Endothelial cell of umbilical vein (primary cell): ENCODE results near the gene BPIFA2. TPM values are rescaled to one million over a fixed set of nuclear protein-coding genes. Genes with fewer than 3 reads are reported as not detected.

Experiments
- BruUV-seq: library from RNA; stranded (reverse); fragments of 400-500 nt; replicated peaks from 2 replicates; lab custom pipeline; 2021; lab: Mats Ljungman, UMichigan
- CTCF ChIA-PET: fragments of 300-600, 350-600 bp; sonication (Branson Sonifier 250); formaldehyde crosslinking; loops from one replicate; lab custom pipeline; 2021; ENCODE audit warnings: antibody characterized with exemption, inconsistent platforms; lab: Charles Lee
- POLR2A ChIA-PET: fragments of 300-600, 350-600 bp; sonication (Branson Sonifier 250); formaldehyde crosslinking; loops from one replicate; lab custom pipeline; 2021; ENCODE audit warnings: antibody characterized with exemption, inconsistent platforms; lab: Charles Lee
- DNase-seq: peaks from one replicate; pipeline ENCODE4 v3.0.0-alpha.2; 2011; ENCODE audit warnings: low read depth, low spot score
- FAIRE-seq: peaks from 2 replicates; lab custom pipeline; 2011; peaks lifted over from hg19 to GRCh38; lab: Jason Lieb, UNC
- H2AFZ ChIP-seq: 2 replicates; pipeline ENCODE4 v1.6.0; 2012; ENCODE audit warnings: low read depth, low read length, control low read depth, inconsistent platforms
- H3K27ac ChIP-seq: 2 replicates; pipeline ENCODE4 v1.5.1; 2011; ENCODE audit warnings: low read depth, mild to moderate bottlenecking, control low read depth, low read length, moderate library complexity; ENCODE audit not compliant: insufficient read depth
- H3K27me3 ChIP-seq, 2 experiments: 2 replicates each; pipeline versions ENCODE4 v1.6.0 to v1.6.1; 2011; ENCODE audit warnings: low read length in 2 of 2, mixed read lengths in 1 of 2; ENCODE audit not compliant: control insufficient read depth in 2 of 2, insufficient read depth in 2 of 2
- H3K36me3 ChIP-seq, 2 experiments: 2 replicates in 1 of 2; 3 replicates in 1 of 2; pipeline ENCODE4 v1.5.1; 2011; ENCODE audit warnings: low read length in 2 of 2, mild to moderate bottlenecking in 1 of 2, moderate library complexity in 1 of 2; ENCODE audit not compliant: control insufficient read depth in 2 of 2, insufficient read depth in 2 of 2; ENCODE audit errors: extremely low read depth in 1 of 2
- H3K4me1 ChIP-seq: 3 replicates; pipeline ENCODE4 v1.5.1; 2011; ENCODE audit warnings: mild to moderate bottlenecking, low read length; ENCODE audit not compliant: control insufficient read depth, insufficient read depth; ENCODE audit errors: extremely low read depth
- H3K4me2 ChIP-seq: 2 replicates; pipeline ENCODE4 v1.6.1; 2011; ENCODE audit warnings: low read length, control low read depth, mixed read lengths; ENCODE audit not compliant: insufficient read depth
- H3K4me3 ChIP-seq, 3 experiments: fragments of 200-600 bp in 1 of 3; sonication (generic), shearing (Covaris generic) in 1 of 3; replicated peaks in 1 of 3; 2 replicates each; pipeline ENCODE4 v1.5.1; 2011 to 2016; ENCODE audit warnings: control low read depth in 3 of 3, low read length in 3 of 3, mild to moderate bottlenecking in 2 of 3, inconsistent platforms in 1 of 3, low read depth in 1 of 3, moderate library complexity in 1 of 3; ENCODE audit not compliant: insufficient read depth in 1 of 3
- H3K79me2 ChIP-seq: 2 replicates; pipeline ENCODE4 v1.6.0; 2012; ENCODE audit warnings: low read length, inconsistent platforms; ENCODE audit not compliant: control insufficient read depth, insufficient read depth
- H3K9ac ChIP-seq: replicated peaks from 2 replicates; pipeline ENCODE3; 2011; ENCODE audit warnings: low read length, control low read depth; ENCODE audit not compliant: insufficient read depth; ENCODE audit errors: extremely low read depth
- H3K9me1 ChIP-seq: replicated peaks from 3 replicates; pipeline ENCODE4 v1.6.0; 2011; ENCODE audit warnings: mild to moderate bottlenecking, low read length; ENCODE audit not compliant: control insufficient read depth, insufficient read depth; ENCODE audit errors: extremely low read depth
- H3K9me3 ChIP-seq: replicated peaks from 2 replicates; pipeline ENCODE4 v1.5.1; 2012; ENCODE audit warnings: low read length, inconsistent platforms; ENCODE audit not compliant: control insufficient read depth, insufficient read depth
- H4K20me1 ChIP-seq: replicated peaks from 2 replicates; pipeline ENCODE3; 2011; ENCODE audit warnings: mild to moderate bottlenecking, low read length; ENCODE audit not compliant: control insufficient read depth, insufficient read depth; ENCODE audit errors: extremely low read depth
- EZH2 ChIP-seq: IDR thresholded peaks from 2 replicates; pipeline ENCODE4 v1.6.1; 2012; ENCODE audit warnings: borderline replicate concordance, low read depth, mild to moderate bottlenecking, moderate library complexity, low read length, inconsistent platforms; ENCODE audit not compliant: severe bottlenecking
- FOS ChIP-seq: IDR thresholded peaks from 2 replicates; pipeline ENCODE4 v1.6.1; 2011; ENCODE audit warnings: mild to moderate bottlenecking, low read length, moderate library complexity, borderline replicate concordance; ENCODE audit not compliant: insufficient read depth
- GATA2 ChIP-seq: IDR thresholded peaks from 2 replicates; pipeline ENCODE4 v1.7.0; 2011; ENCODE audit warnings: low read depth, mild to moderate bottlenecking, moderate library complexity, mixed read lengths, low read length; ENCODE audit not compliant: insufficient read length, insufficient read depth
- JUN ChIP-seq: IDR thresholded peaks from 2 replicates; pipeline ENCODE4 v1.6.1; 2011; ENCODE audit warnings: borderline replicate concordance, low read depth; ENCODE audit not compliant: insufficient read length, insufficient read depth
- POLR2A ChIP-seq: IDR thresholded peaks from 2 replicates; pipeline ENCODE4 v1.6.1; 2012; ENCODE audit warnings: low read depth, mild to moderate bottlenecking, control low read depth, low read length
- POLR2AphosphoS5 ChIP-seq: IDR thresholded peaks from 2 replicates; pipeline ENCODE4 v1.6.1; 2012; ENCODE audit warnings: low read depth, mild to moderate bottlenecking, control low read depth, low read length, moderate library complexity; ENCODE audit not compliant: insufficient read depth
- dilution Hi-C: fragments of 300-500 bp; cut with MboI; formaldehyde crosslinking; loops from one replicate; pipeline ENCODE4 v1.15.0; 2019; ENCODE audit warnings: low sequenced_read_pairs; ENCODE audit not compliant: extremely low pct_ligation_motif_present
- intact Hi-C: fragments of 100-400 bp; cut with micrococcal nuclease; formaldehyde crosslinking; loops from one replicate; pipeline ENCODE4 v1.10.0; 2022
- polyA plus RNA-seq, 4 experiments: library from polyadenylated mRNA; depleted of rRNA in 3 of 4; stranded (reverse) in 3 of 4; unstranded in 1 of 4; fragments of >200 nt; gene quantifications; 2 replicates each; pipeline versions ENCODE4 v1.2.1 to v1.2.3, GENCODE V29; 2011 to 2012; ENCODE audit warnings: missing spikeins in 1 of 4
- total RNA-seq: library from RNA; stranded (reverse); gene quantifications from 2 replicates; pipeline ENCODE4 v1.2.3, GENCODE V29; 2021
- TF ChIP-seq, protein P1 (sequence below), 2 donors: IDR thresholded peaks; 1 replicate in 1 of 2; 2 replicates in 1 of 2; pipeline ENCODE4 v1.5.1; 2011; ENCODE audit warnings: low read length in 2 of 2, mild to moderate bottlenecking in 2 of 2, moderate library complexity in 2 of 2, control low read depth in 1 of 2, inconsistent platforms in 1 of 2, low read depth in 1 of 2; ENCODE audit not compliant: insufficient read depth in 1 of 2; ENCODE audit errors: extremely low read depth in 1 of 2

Gene BPIFA2
- total and polyA plus RNA-seq, 2 donors (not counting 3 experiments of a cell fraction or from before 2014, with no cell fraction given) = not detected

DNA sequence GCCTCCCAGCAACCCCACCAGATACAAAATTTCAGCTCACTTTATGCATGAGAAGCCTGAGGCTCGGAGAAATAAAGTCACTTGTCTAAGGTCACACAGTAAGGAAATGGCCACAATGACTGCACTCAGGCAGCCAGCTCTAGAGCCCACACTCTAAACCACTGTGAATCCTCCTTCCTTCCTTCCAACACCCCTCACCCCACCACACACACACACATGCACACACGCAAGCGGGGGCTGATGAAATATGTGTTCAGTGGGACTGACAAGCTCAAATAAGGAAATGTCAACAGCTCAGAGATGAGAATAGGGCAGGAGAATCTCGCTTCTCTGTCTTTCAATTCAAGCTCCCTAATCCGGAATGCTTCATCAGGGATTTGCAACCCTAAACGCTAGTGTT, 61.9 kb downstream of the BPIFA2 start:
- Histone ChIP-seq H3K27ac (no peak overlapping the region), H3K4me2 (no peak overlapping the region), H3K4me1 (no peaks in the 10 kb centered on the region), H3K79me2 (no peaks in the 10 kb centered on the region), H3K9me1 (no peaks in the 10 kb centered on the region), H3K9me3 (no peaks in the 10 kb centered on the region), H3K27me3 (peaks cover 0 to 1% of the 10 kb centered on the region in 2 experiments), H3K36me3 (no peaks in the 10 kb centered on the region), H3K4me3 (no peak overlapping the region), H4K20me1 (no peaks in the 10 kb centered on the region), H3K9ac (no peak overlapping the region), H2AFZ (no peak overlapping the region)
- CTCF ChIA-PET = interaction anchor here (0.9 kb wide), 2 partner anchors 9 to 13 kb away, joined by 3 to 4 read pairs; no protein-coding TSS in a partner anchor
- DNase-seq (no peak), FAIRE-seq (no peak)
- POLR2A ChIA-PET = no interaction called here
- dilution Hi-C loops = no loop called here
- no TSS peak for BruUV-seq
- intact Hi-C loops = no loop called here
- TF ChIP-seq EZH2 = no peak
- TF ChIP-seq FOS = no peak
- TF ChIP-seq POLR2A = no peak
- no peak for TF ChIP-seq GATA2
- TF ChIP-seq, protein P1, sequence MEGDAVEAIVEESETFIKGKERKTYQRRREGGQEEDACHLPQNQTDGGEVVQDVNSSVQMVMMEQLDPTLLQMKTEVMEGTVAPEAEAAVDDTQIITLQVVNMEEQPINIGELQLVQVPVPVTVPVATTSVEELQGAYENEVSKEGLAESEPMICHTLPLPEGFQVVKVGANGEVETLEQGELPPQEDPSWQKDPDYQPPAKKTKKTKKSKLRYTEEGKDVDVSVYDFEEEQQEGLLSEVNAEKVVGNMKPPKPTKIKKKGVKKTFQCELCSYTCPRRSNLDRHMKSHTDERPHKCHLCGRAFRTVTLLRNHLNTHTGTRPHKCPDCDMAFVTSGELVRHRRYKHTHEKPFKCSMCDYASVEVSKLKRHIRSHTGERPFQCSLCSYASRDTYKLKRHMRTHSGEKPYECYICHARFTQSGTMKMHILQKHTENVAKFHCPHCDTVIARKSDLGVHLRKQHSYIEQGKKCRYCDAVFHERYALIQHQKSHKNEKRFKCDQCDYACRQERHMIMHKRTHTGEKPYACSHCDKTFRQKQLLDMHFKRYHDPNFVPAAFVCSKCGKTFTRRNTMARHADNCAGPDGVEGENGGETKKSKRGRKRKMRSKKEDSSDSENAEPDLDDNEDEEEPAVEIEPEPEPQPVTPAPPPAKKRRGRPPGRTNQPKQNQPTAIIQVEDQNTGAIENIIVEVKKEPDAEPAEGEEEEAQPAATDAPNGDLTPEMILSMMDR (IDR thresholded peaks at IDR 0.05; ENCODE audit: extremely low read depth in 1 of 2, insufficient read depth in 1 of 2, low read depth in 1 of 2, low read length in 2 of 2) = no peak
- no peak for TF ChIP-seq POLR2AphosphoS5
- TF ChIP-seq JUN = no peak

Other genes starting within 250 kb of the BPIFA2 start
- not detected in 2 replicates for gene SUN5, start 163.7 kb upstream of the BPIFA2 start, total RNA-seq
- not detected in 2 replicates for gene SUN5, start 163.7 kb upstream of the BPIFA2 start, polyA plus RNA-seq
- not detected in 2 replicates for gene BPIFB2, start 160.5 kb upstream of the BPIFA2 start, total RNA-seq
- not detected in 2 replicates for gene BPIFB2, start 160.5 kb upstream of the BPIFA2 start, polyA plus RNA-seq
- gene BPIFB6, start 136.5 kb upstream of the BPIFA2 start, total RNA-seq = not detected in 2 replicates
- gene BPIFB6, start 136.5 kb upstream of the BPIFA2 start, polyA plus RNA-seq = not detected in 2 replicates
- gene BPIFB3, start 114.3 kb upstream of the BPIFA2 start, total RNA-seq = not detected in 2 replicates
- gene BPIFB3, start 114.3 kb upstream of the BPIFA2 start, polyA plus RNA-seq = not detected in 2 replicates
- gene BPIFB4, start 88.5 kb upstream of the BPIFA2 start, total RNA-seq = not detected in 2 replicates
- gene BPIFB4, start 88.5 kb upstream of the BPIFA2 start, polyA plus RNA-seq = not detected in 2 replicates
- not detected in 2 replicates for gene BPIFA3, start 49.2 kb downstream of the BPIFA2 start, total RNA-seq
- not detected in 2 replicates for gene BPIFA3, start 49.2 kb downstream of the BPIFA2 start, polyA plus RNA-seq
- gene BPIFA1, start 67.8 kb downstream of the BPIFA2 start, total RNA-seq = not detected in 2 replicates
- gene BPIFA1, start 67.8 kb downstream of the BPIFA2 start, polyA plus RNA-seq = not detected in 2 replicates
- not detected in 2 replicates for gene BPIFB1, start 115.1 kb downstream of the BPIFA2 start, total RNA-seq
- not detected in 2 replicates for gene BPIFB1, start 115.1 kb downstream of the BPIFA2 start, polyA plus RNA-seq
- 31.1 and 36.5 TPM in 2 replicates for gene CDK5RAP1, start 233.4 kb downstream of the BPIFA2 start, total RNA-seq
- 26.2 and 30.8 TPM in 2 replicates for gene CDK5RAP1, start 233.4 kb downstream of the BPIFA2 start, polyA plus RNA-seq